GM12891 (cell line): ENCODE measurements around the gene NEUROD6.

Source experiments
- POLR2A ChIP-seq: IDR thresholded peaks from 2 replicates; pipeline ENCODE4 v1.6.1; 2011; ENCODE audit warnings: low read depth, low read length, control low read depth
- POLR2AphosphoS5 ChIP-seq: IDR thresholded peaks from 2 replicates; pipeline ENCODE4 v1.6.1; 2011; ENCODE audit warnings: low read depth, low read length, control low read depth

- TF ChIP-seq POLR2A (no peak), POLR2AphosphoS5 (no peak)
Measured at GRCh38 chr7:31327071-31327470, 13.5 kb downstream of the NEUROD6 start.
